ENCODE data around the gene INPP4B.

INPP4B gene

DNA sequence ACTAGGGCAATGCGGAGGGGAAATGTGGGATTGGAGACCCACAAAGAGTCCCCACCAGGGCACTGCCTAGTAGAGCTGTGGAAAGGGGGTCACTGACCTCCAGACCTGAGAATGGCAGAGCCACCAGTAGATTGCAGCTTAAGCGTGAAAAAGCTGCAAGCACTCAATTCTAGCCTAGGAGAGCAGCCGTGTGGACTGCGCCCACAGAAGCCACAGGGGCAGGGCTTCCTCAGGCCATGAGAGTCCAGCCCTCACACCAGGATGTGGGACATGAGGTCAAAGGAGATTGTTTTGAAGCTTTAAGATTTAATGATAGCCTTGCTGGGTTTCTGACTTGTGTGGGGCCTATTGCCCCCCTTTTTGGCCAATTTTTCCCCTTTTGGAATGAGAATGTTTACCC, 379.0 kb downstream of the INPP4B start:
- DNase-seq (ENCODE audit: insufficient read length, low spot score) (no peak), FAIRE-seq (no peak)
- TF ChIP-seq POLR2A (IDR thresholded peaks at IDR 0.05; ENCODE audit: low read depth, low read length), result no peak
- TF ChIP-seq POLR2AphosphoS5 (IDR thresholded peaks at IDR 0.05; ENCODE audit: low read depth, low read length), result no peak
- no peak for TF ChIP-seq TAF1 (IDR thresholded peaks at IDR 0.05; ENCODE audit: low read depth, low read length)
- no peak for TF ChIP-seq POU2F2 (IDR thresholded peaks at IDR 0.05; ENCODE audit: low read depth, low read length)
- no peak for TF ChIP-seq SPI1 (IDR thresholded peaks at IDR 0.05; ENCODE audit: low read depth, low read length)

DNA sequence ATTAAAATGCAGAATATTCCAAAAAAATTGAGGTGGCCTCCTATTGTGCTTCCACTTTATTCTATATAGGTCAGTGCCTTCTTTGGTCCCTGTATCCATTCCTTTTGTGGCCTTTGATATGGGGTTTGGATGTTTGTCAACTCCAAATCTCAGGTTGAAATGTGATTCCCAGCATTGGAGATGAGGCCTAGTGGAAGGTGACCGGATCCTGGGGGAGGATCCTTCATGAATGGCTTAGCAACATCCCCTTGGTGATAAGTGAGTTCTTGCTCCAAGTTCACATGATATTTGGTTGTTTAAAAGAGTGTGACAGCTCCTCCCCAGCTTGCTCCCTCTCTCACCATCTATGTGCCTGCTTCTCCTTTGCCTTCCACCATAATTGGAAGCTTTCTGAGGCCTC, 380.6 kb downstream of the INPP4B start:
- TF ChIP-seq POLR2AphosphoS5 (IDR thresholded peaks at IDR 0.05; ENCODE audit: low read depth, low read length) (no peak), POU2F2 (IDR thresholded peaks at IDR 0.05; ENCODE audit: low read depth, low read length) (no peak), TAF1 (IDR thresholded peaks at IDR 0.05; ENCODE audit: low read depth, low read length) (no peak), PAX5 (IDR thresholded peaks at IDR 0.05; ENCODE audit: insufficient read depth, low read length, severe bottlenecking) (no peak), SPI1 (IDR thresholded peaks at IDR 0.05; ENCODE audit: low read depth, low read length) (no peak), POLR2A (IDR thresholded peaks at IDR 0.05; ENCODE audit: low read depth, low read length) (no peak)
- no peak for DNase-seq (ENCODE audit: insufficient read length, low spot score)
- FAIRE-seq, result no peak

DNA sequence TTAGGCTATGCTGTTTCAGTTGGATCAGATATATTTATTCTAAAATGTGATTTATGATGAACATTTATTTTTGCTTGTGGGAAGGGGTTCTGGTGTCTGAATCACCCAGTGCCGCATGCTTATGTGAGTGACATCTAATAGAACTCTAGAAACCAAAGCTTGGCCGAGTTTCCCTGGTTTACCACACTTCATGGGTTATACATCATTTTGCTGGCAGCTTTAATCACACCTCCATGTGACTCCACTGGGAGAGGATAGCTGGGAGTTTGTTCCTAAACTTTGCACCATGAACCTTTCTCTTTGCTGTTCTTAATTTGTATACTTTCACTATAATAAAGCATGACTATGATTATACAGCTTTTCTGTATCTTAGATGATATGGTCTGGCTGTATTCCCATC, 382.9 kb downstream of the INPP4B start:
- DNase-seq (ENCODE audit: insufficient read length, low spot score), result no peak
- FAIRE-seq, result no peak
- TF ChIP-seq POLR2A (IDR thresholded peaks at IDR 0.05; ENCODE audit: low read depth, low read length) (no peak), PAX5 (IDR thresholded peaks at IDR 0.05; ENCODE audit: insufficient read depth, low read length, severe bottlenecking) (no peak), TAF1 (IDR thresholded peaks at IDR 0.05; ENCODE audit: low read depth, low read length) (no peak), POLR2AphosphoS5 (IDR thresholded peaks at IDR 0.05; ENCODE audit: low read depth, low read length) (no peak), SPI1 (IDR thresholded peaks at IDR 0.05; ENCODE audit: low read depth, low read length) (no peak), POU2F2 (IDR thresholded peaks at IDR 0.05; ENCODE audit: low read depth, low read length) (no peak)

DNA sequence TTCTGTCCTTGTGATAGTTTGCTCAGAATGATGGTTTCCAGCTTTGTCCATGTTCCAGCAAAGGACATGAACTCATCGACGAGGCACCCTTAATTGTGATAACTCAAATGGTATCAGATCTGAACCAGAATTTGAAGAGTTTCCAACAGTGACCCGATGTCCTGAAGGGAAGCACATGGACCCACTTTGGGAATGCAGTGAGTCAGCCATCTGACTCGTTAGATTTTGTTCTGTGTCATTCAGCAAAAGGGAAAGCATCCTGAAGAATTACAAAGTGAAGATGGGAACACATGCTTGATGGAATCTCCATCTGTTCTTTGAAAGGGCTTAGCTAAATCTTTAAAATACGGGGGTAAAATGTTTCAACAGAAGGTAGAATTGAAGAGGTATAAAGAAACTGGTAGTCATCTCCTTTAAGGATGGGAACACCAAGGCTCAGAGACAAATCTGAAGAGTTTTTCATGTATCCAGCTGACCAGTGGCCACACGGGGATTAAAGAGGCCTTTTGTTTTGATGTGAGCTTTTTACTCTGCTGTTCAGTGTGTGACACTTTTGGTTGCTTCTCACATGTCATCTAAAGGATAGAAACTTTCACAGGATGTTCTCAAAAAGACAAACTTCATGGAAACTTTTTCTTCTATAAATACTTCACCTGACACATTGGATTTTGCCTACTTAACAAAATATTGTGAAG, 393.8 kb downstream of the INPP4B start:
- TF ChIP-seq PAX5 (IDR thresholded peaks at IDR 0.05; ENCODE audit: insufficient read depth, low read length, severe bottlenecking) (no peak), POLR2AphosphoS5 (IDR thresholded peaks at IDR 0.05; ENCODE audit: low read depth, low read length) (no peak), TAF1 (IDR thresholded peaks at IDR 0.05; ENCODE audit: low read depth, low read length) (no peak), POLR2A (IDR thresholded peaks at IDR 0.05; ENCODE audit: low read depth, low read length) (no peak), SPI1 (IDR thresholded peaks at IDR 0.05; ENCODE audit: low read depth, low read length) (no peak), POU2F2 (IDR thresholded peaks at IDR 0.05; ENCODE audit: low read depth, low read length) (no peak)
- FAIRE-seq, result no peak
- DNase-seq (ENCODE audit: insufficient read length, low spot score), result no peak

DNA sequence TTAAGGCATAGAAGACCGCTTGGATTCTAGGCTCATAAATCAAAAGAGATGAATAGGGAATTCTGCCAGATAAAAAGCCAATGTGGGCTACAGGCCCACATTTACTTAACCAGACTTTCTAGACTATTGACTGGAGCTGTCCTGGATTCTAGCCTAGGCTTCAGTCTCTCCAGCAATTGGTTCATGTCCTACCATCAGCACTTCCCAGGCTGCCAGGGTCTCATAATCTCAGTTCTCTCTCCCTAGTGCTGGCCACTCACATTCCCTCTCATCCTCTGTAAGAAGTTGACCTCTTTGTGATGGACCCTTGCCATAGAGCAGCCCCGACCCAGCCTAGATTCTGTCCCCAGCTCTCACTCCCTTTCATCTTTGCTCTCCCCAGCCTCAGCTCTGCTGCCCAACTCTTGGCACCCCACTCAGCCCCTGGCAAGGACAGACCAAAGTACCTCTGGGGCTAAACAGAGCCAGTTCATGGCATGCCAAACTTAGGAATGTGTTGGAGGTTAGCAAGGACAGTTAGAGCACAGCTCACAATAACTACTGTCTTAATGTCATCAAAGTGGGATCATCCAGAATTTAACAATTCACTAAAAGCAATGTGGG, 396.2 kb downstream of the INPP4B start:
- DNase-seq (ENCODE audit: insufficient read length, low spot score) (no peak), FAIRE-seq (no peak)

DNA sequence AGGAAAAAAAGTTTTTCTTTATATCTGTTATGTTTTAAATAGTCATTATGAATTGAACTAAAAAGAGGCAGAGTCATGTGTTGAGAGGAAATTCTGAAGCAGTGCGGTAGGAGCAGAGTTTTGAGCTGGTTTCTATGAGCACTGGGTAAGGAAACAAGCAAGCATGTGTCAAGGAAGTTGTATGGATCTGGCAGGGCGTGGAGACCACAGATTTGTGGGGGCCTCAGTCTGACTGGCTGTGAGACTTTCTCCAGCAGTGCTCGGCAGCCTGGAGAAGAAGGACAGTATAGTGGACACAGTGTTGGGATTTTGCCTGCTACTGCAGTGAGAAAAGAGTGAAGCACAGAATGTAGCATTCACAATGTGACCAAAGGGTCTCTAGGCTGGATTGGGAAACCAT, 399.1 kb downstream of the INPP4B start:
- no peak for TF ChIP-seq POLR2A (IDR thresholded peaks at IDR 0.05; ENCODE audit: low read depth, low read length)
- no peak for TF ChIP-seq TAF1 (IDR thresholded peaks at IDR 0.05; ENCODE audit: low read depth, low read length)
- TF ChIP-seq POLR2AphosphoS5 (IDR thresholded peaks at IDR 0.05; ENCODE audit: low read depth, low read length), result no peak
- TF ChIP-seq SPI1 (IDR thresholded peaks at IDR 0.05; ENCODE audit: low read depth, low read length), result no peak
- TF ChIP-seq PAX5 (IDR thresholded peaks at IDR 0.05; ENCODE audit: insufficient read depth, low read length, severe bottlenecking), result no peak
- TF ChIP-seq POU2F2 (IDR thresholded peaks at IDR 0.05; ENCODE audit: low read depth, low read length), result no peak
- DNase-seq (ENCODE audit: insufficient read length, low spot score) (no peak), FAIRE-seq (no peak)

More for the DNA sequence above, 396.2 kb downstream of the INPP4B start:
- TF ChIP-seq PAX5 (IDR thresholded peaks at IDR 0.05; ENCODE audit: insufficient read depth, low read length, severe bottlenecking), result no peak
- no peak for TF ChIP-seq POU2F2 (IDR thresholded peaks at IDR 0.05; ENCODE audit: low read depth, low read length)
- no peak for TF ChIP-seq TAF1 (IDR thresholded peaks at IDR 0.05; ENCODE audit: low read depth, low read length)
- TF ChIP-seq SPI1 (IDR thresholded peaks at IDR 0.05; ENCODE audit: low read depth, low read length), result no peak
- TF ChIP-seq POLR2A (IDR thresholded peaks at IDR 0.05; ENCODE audit: low read depth, low read length), result no peak
- TF ChIP-seq POLR2AphosphoS5 (IDR thresholded peaks at IDR 0.05; ENCODE audit: low read depth, low read length), result no peak

DNA sequence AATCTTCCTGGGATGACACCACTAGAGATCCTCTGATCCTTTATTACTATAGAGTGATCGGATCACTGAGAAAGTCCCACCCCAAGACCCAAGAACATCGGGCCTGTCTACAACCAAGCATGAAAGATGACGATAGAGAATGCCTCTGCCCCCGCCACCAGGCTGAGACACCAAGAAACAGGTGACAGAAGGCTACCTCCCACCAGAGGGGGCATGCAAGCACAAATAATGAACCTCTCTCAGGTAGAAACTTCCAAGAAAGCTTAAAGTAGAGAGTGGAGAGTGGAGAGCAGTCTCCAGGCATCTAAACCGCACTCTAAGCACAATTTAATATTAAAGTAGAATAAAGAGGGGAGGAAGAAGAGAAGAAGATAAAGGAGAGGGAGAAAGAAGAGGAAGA, 402.6 kb downstream of the INPP4B start:
- no peak for FAIRE-seq

DNA sequence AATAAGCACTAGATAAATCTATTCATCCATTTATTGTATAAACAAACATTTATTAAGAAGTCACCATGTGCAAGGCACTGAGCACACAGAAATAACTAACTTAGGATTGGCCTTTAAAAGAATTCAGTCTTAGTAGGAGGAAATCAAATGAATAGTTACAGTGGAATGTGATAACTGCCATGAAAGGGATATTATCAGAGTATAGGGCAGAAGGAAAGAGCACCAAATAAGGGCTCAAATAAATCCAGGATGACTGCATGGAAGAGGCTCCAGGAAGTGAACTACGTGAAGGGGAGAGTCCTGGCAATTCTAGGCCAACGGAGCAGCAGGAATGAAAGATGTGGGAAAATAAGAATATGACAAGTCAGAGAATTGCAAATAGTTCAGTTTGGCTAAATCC, 406.0 kb downstream of the INPP4B start:
- no peak for TF ChIP-seq POU2F2 (IDR thresholded peaks at IDR 0.05; ENCODE audit: low read depth, low read length)
- TF ChIP-seq PAX5 (IDR thresholded peaks at IDR 0.05; ENCODE audit: insufficient read depth, low read length, severe bottlenecking), result no peak
- no peak for TF ChIP-seq POLR2A (IDR thresholded peaks at IDR 0.05; ENCODE audit: low read depth, low read length)
- TF ChIP-seq POLR2AphosphoS5 (IDR thresholded peaks at IDR 0.05; ENCODE audit: low read depth, low read length), result no peak
- no peak for FAIRE-seq
- DNase-seq (ENCODE audit: insufficient read length, low spot score), result no peak

More for the DNA sequence above, 402.6 kb downstream of the INPP4B start:
- DNase-seq (ENCODE audit: insufficient read length, low spot score), result no peak
- TF ChIP-seq TAF1 (IDR thresholded peaks at IDR 0.05; ENCODE audit: low read depth, low read length) (no peak), SPI1 (IDR thresholded peaks at IDR 0.05; ENCODE audit: low read depth, low read length) (no peak), POLR2A (IDR thresholded peaks at IDR 0.05; ENCODE audit: low read depth, low read length) (no peak), POLR2AphosphoS5 (IDR thresholded peaks at IDR 0.05; ENCODE audit: low read depth, low read length) (no peak), PAX5 (IDR thresholded peaks at IDR 0.05; ENCODE audit: insufficient read depth, low read length, severe bottlenecking) (no peak), POU2F2 (IDR thresholded peaks at IDR 0.05; ENCODE audit: low read depth, low read length) (no peak)

DNA sequence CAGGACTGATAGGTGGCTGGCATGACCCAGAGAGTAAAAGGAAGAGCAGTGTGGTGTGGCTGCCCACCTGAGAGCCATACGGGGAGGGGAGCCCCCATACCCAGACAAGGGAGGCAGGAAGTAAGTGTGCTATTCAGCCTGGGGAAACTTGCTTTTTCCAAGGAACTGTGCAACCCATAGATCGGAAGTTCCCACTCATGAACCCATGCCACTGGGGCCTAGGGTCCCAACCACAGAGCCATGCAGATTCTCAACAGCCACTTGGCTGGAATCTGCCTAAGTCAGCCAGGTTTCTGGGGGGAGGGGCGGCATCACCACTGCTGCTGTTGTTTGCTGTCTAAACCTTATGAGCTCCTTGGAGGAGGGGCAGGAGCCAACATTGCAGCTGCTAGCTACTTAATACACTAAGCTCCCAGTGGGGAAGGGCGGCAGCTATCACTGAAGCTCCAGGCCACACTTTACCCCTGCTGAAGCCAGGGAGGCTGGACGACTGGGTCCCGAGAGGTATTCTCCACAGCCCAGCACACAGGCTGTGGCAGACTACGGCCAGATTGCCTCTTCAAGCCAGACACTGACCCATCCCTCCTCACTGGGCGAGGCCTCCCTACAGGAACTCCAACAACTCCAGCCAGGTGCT, 410.4 kb downstream of the INPP4B start:
- FAIRE-seq (no peak), DNase-seq (ENCODE audit: insufficient read length, low spot score) (no peak)
- no peak for TF ChIP-seq PAX5 (IDR thresholded peaks at IDR 0.05; ENCODE audit: insufficient read depth, low read length, severe bottlenecking)
- TF ChIP-seq TAF1 (IDR thresholded peaks at IDR 0.05; ENCODE audit: low read depth, low read length), result no peak
- TF ChIP-seq POU2F2 (IDR thresholded peaks at IDR 0.05; ENCODE audit: low read depth, low read length), result no peak
- no peak for TF ChIP-seq POLR2AphosphoS5 (IDR thresholded peaks at IDR 0.05; ENCODE audit: low read depth, low read length)
- TF ChIP-seq POLR2A (IDR thresholded peaks at IDR 0.05; ENCODE audit: low read depth, low read length), result no peak
- TF ChIP-seq SPI1 (IDR thresholded peaks at IDR 0.05; ENCODE audit: low read depth, low read length), result no peak

Data from GM12891 (cell line).